Right cardiac atrium (tissue), 5 donors: ENCODE measurements around the gene TOMM7. TPM values are rescaled to one million over a fixed set of nuclear protein-coding genes. Genes with fewer than 3 reads are reported as not detected.
"Not testable (repeated sequence)": the region's sequence is repeated elsewhere in the genome, so short reads cannot be mapped to it uniquely, and the experiment has no call there.

ENCODE experiments used
- ATAC-seq, 2 donors: fragments of 200-7000 bp; cut with Tn5 transposase; one replicate each; pipeline versions ENCODE4 v1.8.0 to v1.9.1; 2020; ENCODE audit warnings: moderate library complexity in 2 of 2, mild to moderate bottlenecking in 1 of 2
- DNase-seq, 3 donors: peaks; one replicate each; pipeline ENCODE4 v3.0.0-alpha.2; 2020
- H3K27ac ChIP-seq: one replicate; pipeline ENCODE4 v1.5.1; 2013; ENCODE audit warnings: mild to moderate bottlenecking, low read length, control low read depth, moderate library complexity
- H3K27me3 ChIP-seq: one replicate; pipeline ENCODE4 v1.6.1; 2013; ENCODE audit not compliant: control insufficient read depth, insufficient read depth
- H3K4me1 ChIP-seq: one replicate; pipeline ENCODE4 v1.6.1; 2013; ENCODE audit warnings: low read length; ENCODE audit not compliant: control insufficient read depth, insufficient read depth
- H3K4me3 ChIP-seq: one replicate; pipeline ENCODE4 v1.5.1; 2013; ENCODE audit warnings: low read length, control low read depth
- H3K9me3 ChIP-seq: one replicate; pipeline ENCODE4 v1.6.1; 2013; ENCODE audit warnings: low read length; ENCODE audit not compliant: control insufficient read depth
- WGBS: extraction: QIAGEN DNeasy Blood & Tissue Kit; methylation state at CpG from one replicate; pipeline ENCODE4 v1.1.7; 2013; 5-methylcytosine and 5-hydroxymethylcytosine counted together
- intact Hi-C, 4 donors: fragments of 100-400 bp; cut with DNase I; formaldehyde crosslinking; loops; one replicate each; pipeline versions ENCODE4 v1.11.0 to v1.14.0; 2022 to 2023
- polyA plus RNA-seq: library from polyadenylated mRNA; stranded (reverse); fragments of 200-250 nt; gene quantifications from one replicate; pipeline ENCODE4 v1.2.3, GENCODE V29; 2013
- total RNA-seq, 4 donors: library from RNA; stranded (reverse); fragmentation: NEBNext Ultra II Directional; extraction: Animal tissue kit (Norgen Biotek cat#: 25700); gene quantifications; one replicate each; pipeline ENCODE4 v1.2.1, GENCODE V29; 2021
- donor health status: healthy with polysubstance abuse.
- donor health status: DM: no; HTN: yes; CAD: no.
- donor health status: DM: no; HTN: no; CAD: no.
- donor health status: DM: no; HTN: yes; CAD: no; lungs with severe emphysema.
- donor health status: DM: yes; HTN: yes; CAD: no.

The TOMM7 gene
- total and polyA plus RNA-seq, 5 donors: 365 to 559 (median 454) TPM

DNA sequence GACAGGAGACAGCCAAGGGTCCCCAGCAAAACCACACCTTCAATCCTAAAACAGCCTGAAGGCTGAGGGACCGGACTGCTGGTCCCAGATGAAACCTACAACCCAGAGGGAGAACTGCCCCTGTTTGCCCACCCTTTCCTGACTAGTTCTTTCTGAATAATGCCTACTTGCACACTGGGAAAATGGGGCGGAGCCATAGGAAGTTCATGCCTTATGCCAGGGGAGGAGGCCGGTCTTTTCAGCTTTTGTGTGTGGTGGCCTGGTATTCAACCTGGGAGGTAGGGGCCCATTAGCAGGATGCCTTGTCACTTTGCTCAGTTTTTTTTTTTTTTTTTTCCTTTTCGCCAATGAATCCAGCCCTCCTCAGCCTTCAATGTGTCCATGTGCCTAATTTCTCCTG lies 20.7 kb downstream of the TOMM7 start:
- ATAC-seq: no peak
- intact Hi-C loops: no loop called here
- no peak overlapping the region for H3K27ac ChIP-seq
- no peaks in the 10 kb centered on the region for H3K27me3 ChIP-seq
- no peaks in the 10 kb centered on the region for H3K9me3 ChIP-seq
- H3K4me1 ChIP-seq: no peaks in the 10 kb centered on the region
- DNase-seq: no peak
- H3K4me3 ChIP-seq: no peak overlapping the region
- WGBS: 91% methylated on average over 4 of the region's 4 CpGs

DNA sequence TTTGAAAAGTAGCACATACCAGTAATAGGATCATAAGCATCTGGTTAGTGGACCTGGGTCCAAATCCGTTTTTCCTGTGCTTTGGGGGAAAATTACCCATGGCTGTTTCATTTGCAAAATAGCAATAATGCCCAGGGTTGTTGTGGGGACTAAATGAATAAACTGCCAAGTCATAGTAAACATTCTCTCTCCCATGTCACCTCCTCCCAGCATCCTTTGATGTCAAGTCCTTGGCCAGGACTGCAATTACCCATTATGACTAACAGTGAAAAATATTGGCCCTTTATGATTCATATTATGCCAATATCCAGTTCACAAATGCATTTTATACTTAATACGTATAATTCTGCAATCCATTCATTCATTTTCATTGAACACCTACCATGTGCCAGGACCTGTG lies 23.0 kb downstream of the TOMM7 start:
- no peak for DNase-seq
- Histone ChIP-seq H3K27me3 (no peaks in the 10 kb centered on the region), H3K27ac (no peak overlapping the region), H3K4me1 (no peaks in the 10 kb centered on the region), H3K9me3 (no peaks in the 10 kb centered on the region), H3K4me3 (no peak overlapping the region)
- intact Hi-C loops: no loop called here
- ATAC-seq: no peak
- WGBS: 89% methylated on average over 2 of the region's 2 CpGs

DNA sequence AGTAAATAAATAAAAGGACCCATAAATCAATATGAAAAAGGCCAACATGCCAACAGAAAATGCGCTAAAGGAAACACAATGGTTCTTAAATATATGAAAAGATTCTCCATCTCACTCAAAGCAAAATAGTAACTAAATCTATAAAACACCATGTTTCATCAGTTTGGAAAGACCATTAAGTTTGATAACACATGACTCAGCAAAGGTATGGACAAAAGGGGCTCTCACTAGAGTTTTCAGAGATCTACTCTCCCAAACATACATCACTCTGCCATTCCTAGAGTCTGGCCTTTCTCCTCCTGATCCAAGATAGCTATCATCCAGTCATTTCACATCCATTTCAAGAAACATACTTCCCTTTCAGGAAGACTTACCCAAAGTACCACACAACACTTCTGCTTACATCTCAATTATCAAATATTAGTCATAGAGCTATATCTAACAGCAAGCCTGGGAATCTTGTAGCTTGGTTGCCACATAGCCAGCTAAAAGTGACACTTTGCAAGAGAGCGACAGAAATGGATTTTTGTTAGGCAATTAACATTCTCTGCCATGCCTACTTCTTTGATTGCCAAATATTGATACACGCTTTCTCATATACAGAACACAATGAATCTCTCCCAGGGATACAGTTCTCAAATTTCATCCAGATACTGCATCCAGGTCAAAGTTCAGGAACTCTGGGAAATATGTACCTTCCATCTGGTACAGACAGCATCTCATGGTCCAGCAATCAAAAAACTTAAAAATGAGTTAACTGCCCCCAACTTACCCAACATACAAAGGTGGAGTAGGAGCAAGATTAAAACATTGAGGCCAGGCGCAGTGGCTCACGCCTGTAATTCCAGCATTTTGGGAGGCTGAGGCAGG lies 28.8 kb downstream of the TOMM7 start:
- no peaks in the 10 kb centered on the region for H3K9me3 ChIP-seq
- intact Hi-C loops: no loop called here
- ATAC-seq (no peak), DNase-seq (no peak)
- WGBS: 97% methylated on average over 5 of the region's 5 CpGs
- no peak overlapping the region for H3K4me3 ChIP-seq
- H3K4me1 ChIP-seq: no peaks in the 10 kb centered on the region
- no peaks in the 10 kb centered on the region for H3K27me3 ChIP-seq
- no peak overlapping the region for H3K27ac ChIP-seq

DNA sequence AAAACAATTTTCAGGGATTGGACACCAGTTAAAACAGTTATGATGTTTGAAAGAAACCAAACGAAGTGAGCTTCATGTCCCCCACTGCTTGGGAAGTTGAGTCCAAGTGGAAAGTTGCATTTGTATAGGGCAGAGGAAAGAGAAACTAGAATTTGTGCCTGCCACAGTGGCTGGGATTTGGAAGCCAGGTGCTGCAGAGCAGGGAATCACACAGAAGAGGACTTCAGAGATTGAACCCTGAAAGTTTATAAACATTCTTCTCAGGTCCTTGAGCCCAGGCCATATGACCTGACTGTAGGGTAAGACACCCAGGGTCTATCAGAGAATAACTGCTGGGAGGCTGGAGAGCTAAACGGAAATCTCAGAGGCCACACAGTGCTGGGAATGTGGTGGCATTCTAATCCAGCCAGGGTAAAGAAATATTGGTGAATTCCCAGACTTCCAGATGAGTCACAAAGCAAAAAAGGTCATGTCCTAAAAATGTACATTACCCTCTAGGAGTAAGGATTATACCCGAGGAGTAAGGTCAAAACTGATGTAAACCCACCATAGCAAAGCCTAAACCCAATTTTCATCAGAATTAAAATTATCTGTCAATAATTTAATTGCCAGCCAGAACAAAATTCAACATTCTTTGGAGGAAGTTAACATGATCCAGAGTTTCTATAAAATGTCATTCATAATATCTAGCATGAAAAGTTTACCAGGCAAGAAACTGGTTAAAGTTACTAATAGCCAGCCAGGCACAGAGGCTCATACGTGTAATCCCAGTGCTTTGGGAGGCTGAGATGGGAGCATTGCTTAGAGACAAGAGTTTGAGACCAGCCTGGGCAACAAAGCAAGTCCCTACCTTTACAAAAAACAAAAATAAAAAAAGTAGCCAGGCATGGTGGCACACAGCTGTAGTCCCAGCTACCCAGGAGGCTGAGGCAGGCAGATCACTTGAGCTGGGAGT lies 31.2 kb downstream of the TOMM7 start:
- WGBS: 57% methylated on average over 4 of the region's 4 CpGs

DNA sequence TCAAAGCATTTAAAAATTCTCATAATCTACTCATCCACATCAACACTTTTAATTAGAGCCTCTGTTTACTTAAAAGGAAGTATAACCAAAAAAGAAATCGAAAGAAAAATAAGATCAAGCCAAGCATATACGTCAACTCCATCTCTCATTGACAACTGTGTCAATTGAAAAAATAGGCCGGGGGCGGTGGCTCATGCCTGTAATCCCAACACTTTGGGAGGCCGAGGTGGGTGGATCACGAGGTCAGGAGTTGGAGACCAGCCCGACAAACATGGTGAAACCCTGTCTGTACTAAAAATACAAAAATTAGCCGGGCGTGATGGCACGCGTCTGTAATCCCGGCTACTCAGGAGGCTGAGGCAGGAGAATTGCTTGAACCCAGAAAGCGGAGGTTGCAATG lies 32.0 kb downstream of the TOMM7 start:
- H3K4me3 ChIP-seq, H3K4me1 ChIP-seq, H3K9me3 ChIP-seq, DNase-seq, H3K27ac ChIP-seq, H3K27me3 ChIP-seq, intact Hi-C loops, ATAC-seq: not testable (repeated sequence)
- 89% methylated on average over 13 of the region's 13 CpGs for WGBS

More for the DNA sequence above, 31.2 kb downstream of the TOMM7 start:
- H3K9me3 ChIP-seq: no peaks in the 10 kb centered on the region
- no peaks in the 10 kb centered on the region for H3K27me3 ChIP-seq
- H3K27ac ChIP-seq: no peak overlapping the region
- DNase-seq (no peak), ATAC-seq (no peak)
- intact Hi-C loops: no loop called here
- no peak overlapping the region for H3K4me3 ChIP-seq
- no peaks in the 10 kb centered on the region for H3K4me1 ChIP-seq

DNA sequence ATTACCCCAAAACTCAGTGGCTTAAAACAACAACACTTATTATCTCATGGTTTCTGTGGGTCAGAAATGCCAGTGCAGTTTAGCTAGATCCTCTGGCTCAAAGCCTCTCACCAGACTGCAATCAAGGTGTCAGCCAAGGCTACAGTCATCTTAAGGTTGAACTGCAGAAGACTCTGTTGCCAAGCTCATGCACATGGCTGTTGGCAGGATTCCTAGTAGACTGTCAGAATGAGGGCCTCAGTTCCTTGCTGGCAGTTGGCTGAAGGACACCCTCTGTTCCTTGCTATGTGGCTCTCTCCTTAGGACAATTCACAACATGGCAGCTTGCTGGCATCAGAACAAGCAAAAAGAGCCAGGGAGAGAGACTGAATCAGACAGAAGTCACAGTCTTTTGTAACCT lies 34.7 kb downstream of the TOMM7 start:
- Histone ChIP-seq H3K4me3 (no peak overlapping the region), H3K9me3 (no peaks in the 10 kb centered on the region), H3K27ac (no peak overlapping the region), H3K27me3 (no peaks in the 10 kb centered on the region), H3K4me1 (no peaks in the 10 kb centered on the region)
- no peak for ATAC-seq
- intact Hi-C loops: no loop called here
- no peak for DNase-seq

DNA sequence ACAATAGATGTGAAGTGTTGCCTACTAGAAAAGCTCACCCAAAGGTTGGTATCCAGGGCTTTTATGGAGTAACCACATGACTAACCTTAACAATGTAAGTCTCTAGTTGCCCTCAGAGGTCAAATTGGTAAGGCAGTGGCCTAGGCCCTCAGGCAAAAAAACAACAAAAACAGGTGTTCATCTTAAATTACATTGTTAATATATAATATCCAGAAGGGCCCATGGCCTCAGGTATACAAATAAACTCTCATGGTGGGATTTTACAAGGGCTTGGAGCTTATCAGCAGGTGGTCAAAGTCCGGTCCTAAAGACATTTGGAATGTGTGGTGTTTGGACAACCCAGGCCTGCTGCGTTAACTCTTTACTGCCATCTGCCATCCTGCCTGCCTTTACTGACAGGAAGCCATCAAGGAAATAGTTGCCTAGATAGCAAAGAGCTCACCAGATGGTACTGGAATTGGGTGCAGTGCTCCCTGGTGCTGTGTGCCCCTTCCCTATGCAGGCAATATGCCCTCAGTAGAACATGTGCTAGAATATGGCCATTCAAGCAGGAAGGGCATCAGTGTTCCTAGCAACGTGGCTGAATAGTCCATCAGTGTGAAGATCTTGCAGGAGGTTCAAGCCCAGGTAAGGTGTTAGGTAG lies 36.2 kb downstream of the TOMM7 start:
- Histone ChIP-seq H3K27me3 (no peaks in the 10 kb centered on the region), H3K4me1 (no peaks in the 10 kb centered on the region), H3K9me3 (no peaks in the 10 kb centered on the region), H3K27ac (no peak overlapping the region), H3K4me3 (no peak overlapping the region)
- no peak for ATAC-seq
- 65% methylated on average over 3 of the region's 3 CpGs for WGBS
- DNase-seq: no peak
- intact Hi-C loops: no loop called here

DNA sequence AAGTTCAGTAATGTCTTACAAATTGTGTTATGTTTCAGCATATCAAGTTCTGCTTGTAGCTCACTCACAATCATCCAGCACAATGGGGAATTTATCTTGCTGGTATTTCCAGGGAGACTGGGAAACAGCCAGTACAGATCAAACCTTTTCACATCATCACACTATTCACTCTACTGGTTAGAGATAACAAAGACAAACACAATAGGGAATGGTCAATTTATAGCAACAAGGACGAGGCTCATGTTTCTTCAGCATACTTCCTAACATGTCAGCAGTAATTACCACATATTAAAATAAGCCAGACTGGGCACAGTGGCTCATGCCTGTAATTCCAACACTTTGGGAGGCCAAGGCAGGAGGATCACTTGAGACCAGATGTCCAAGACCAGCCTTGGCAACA lies 38.3 kb downstream of the TOMM7 start:
- 17% methylated on average over 1 of the region's 1 CpG for WGBS
- Histone ChIP-seq H3K27me3 (no peaks in the 10 kb centered on the region), H3K27ac (no peak overlapping the region), H3K9me3 (no peaks in the 10 kb centered on the region), H3K4me1 (no peaks in the 10 kb centered on the region), H3K4me3 (no peak overlapping the region)
- DNase-seq (no peak), ATAC-seq (no peak)
- intact Hi-C loops: no loop called here

DNA sequence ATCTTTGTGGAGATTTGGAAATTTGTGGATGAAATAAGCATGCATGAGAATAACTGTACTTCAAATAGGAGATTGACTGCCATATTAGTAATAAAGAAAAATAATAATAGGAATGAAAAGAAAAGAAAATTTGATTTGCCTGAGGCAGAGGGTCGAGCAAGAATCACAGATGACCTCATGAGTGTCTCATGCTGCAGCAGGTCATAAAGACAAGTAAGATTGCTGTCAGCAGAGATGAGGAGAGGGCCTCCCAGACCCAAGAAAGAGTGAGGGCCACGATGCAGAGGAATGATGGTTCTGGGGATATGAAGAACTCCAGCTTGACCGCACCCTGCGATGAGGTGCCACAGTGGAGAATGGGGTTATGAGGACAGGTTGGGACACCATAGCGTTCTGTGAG lies 39.2 kb downstream of the TOMM7 start:
- Histone ChIP-seq H3K27ac (no peak overlapping the region), H3K4me1 (no peaks in the 10 kb centered on the region), H3K9me3 (no peaks in the 10 kb centered on the region), H3K27me3 (no peaks in the 10 kb centered on the region), H3K4me3 (no peak overlapping the region)
- WGBS: 91% methylated on average over 5 of the region's 5 CpGs
- intact Hi-C loops: no loop called here
- ATAC-seq: no peak
- no peak for DNase-seq

DNA sequence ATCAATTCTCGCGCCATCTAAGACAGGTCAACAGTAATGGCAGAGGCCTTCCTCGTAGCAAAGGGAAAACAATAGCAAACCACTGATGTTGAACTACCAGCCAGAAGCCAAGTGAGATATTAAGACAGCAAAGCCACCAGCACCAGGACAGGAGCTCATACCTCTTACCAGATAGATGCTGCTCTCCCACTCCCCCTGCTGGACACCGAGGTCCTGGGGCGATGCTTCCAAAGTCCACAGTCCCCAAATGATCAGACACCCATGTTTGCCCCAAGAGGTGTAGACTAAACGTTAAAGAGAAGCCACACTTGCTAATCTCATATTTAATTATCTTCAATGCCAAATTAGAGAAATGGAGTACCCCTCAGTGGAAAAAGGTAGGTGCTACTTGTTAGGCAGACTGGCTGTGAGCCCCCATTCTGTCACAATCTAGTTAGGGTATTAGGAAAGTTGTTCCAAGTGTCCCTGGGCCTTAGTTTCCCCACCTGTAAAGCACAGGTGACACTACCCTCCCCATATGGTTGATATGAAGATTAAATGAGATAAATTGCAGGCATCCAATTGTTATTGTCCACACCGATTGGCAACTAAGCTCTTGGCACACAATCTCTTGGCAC lies 39.9 kb downstream of the TOMM7 start:
- H3K27me3 ChIP-seq: no peaks in the 10 kb centered on the region
- no peak overlapping the region for H3K27ac ChIP-seq
- intact Hi-C loops: no loop called here
- ATAC-seq (peak; percentile 70 to 83), DNase-seq (peak; percentile 64 to 85 (median 78))
- WGBS: 61% methylated on average over 7 of the region's 7 CpGs
- H3K4me1 ChIP-seq: no peaks in the 10 kb centered on the region
- no peaks in the 10 kb centered on the region for H3K9me3 ChIP-seq
- no peak overlapping the region for H3K4me3 ChIP-seq
